Measurements from ENCODE around the gene SYNM. TPM values are rescaled to one million over a fixed set of nuclear protein-coding genes. Genes with fewer than 3 reads are reported as not detected.
A peak's percentile ranks its signal among the peaks of the same experiment; 100 is the strongest.

SYNM gene
- total and polyA plus RNA-seq, 3 experiments from 2014 or later = 0.56 to 2.4 (median 2.3) TPM

GRCh38 chr15:99126930-99127329, 22.1 kb downstream of the SYNM start:
- ChIA-PET CTCF (no interaction called here), POLR2A (no interaction called here)
- Mint-ChIP-seq H3K9me3 (no peaks in the 10 kb centered on the region), H3K4me1 (no peaks in the 10 kb centered on the region), H3K36me3 (peaks cover 0 to 31% (median 0%) of the 10 kb centered on the region in 3 donors), H3K27ac (peak overlapping the region in 1 of 8 donors; percentile 35), H3K4me3 (no peak overlapping the region), H3K27me3 (peaks cover 1 to 3% of the 10 kb centered on the region in 2 donors)
- H3K9me3 ChIP-seq (ENCODE audit: low read length) = no peaks in the 10 kb centered on the region
- no peaks in the 10 kb centered on the region for H3K36me3 ChIP-seq (ENCODE audit: insufficient read depth, low read length)
- no peak overlapping the region for H3K27ac ChIP-seq (ENCODE audit: low read depth, low read length)
- H3K27me3 ChIP-seq (ENCODE audit: insufficient read depth, low read length, poor library complexity, severe bottlenecking) = no peaks in the 10 kb centered on the region
- DNase-seq = no peak
- no peak overlapping the region for H3K4me3 ChIP-seq (ENCODE audit: low read length)
- no peaks in the 10 kb centered on the region for H3K4me1 ChIP-seq (ENCODE audit: insufficient read depth, low read length)

- Mint-ChIP-seq H3K9me3 (no peaks in the 10 kb centered on the region), H3K4me1 (no peaks in the 10 kb centered on the region), H3K4me3 (no peak overlapping the region), H3K36me3 (peaks cover 0 to 35% (median 0%) of the 10 kb centered on the region in 3 donors), H3K27ac (no peak overlapping the region), H3K27me3 (peaks cover 3 to 4% of the 10 kb centered on the region in 2 donors)
- Histone ChIP-seq H3K36me3 (ENCODE audit: insufficient read depth, low read length) (no peaks in the 10 kb centered on the region), H3K27ac (ENCODE audit: low read depth, low read length) (no peak overlapping the region), H3K4me1 (ENCODE audit: insufficient read depth, low read length) (no peaks in the 10 kb centered on the region), H3K9me3 (ENCODE audit: low read length) (no peaks in the 10 kb centered on the region), H3K4me3 (ENCODE audit: low read length) (no peak overlapping the region), H3K27me3 (ENCODE audit: insufficient read depth, low read length, poor library complexity, severe bottlenecking) (no peaks in the 10 kb centered on the region)
- CTCF ChIA-PET = no interaction called here
- no peak for DNase-seq
- POLR2A ChIA-PET = interaction anchor here (0.5 kb wide), 1 partner anchor 12 kb away, joined by 3 read pairs; no protein-coding TSS in a partner anchor
Measured at GRCh38 chr15:99127773-99128172, 22.9 kb downstream of the SYNM start.

- Mint-ChIP-seq H3K27me3 (peaks cover 3 to 4% of the 10 kb centered on the region in 2 donors), H3K4me3 (no peak overlapping the region), H3K4me1 (no peaks in the 10 kb centered on the region), H3K36me3 (peaks cover 0 to 38% (median 0%) of the 10 kb centered on the region in 3 donors), H3K27ac (no peak overlapping the region), H3K9me3 (no peaks in the 10 kb centered on the region)
- no peak overlapping the region for H3K27ac ChIP-seq (ENCODE audit: low read depth, low read length)
- CTCF ChIA-PET = no interaction called here
- no peak overlapping the region for H3K4me3 ChIP-seq (ENCODE audit: low read length)
- POLR2A ChIA-PET = no interaction called here
- no peaks in the 10 kb centered on the region for H3K9me3 ChIP-seq (ENCODE audit: low read length)
- H3K4me1 ChIP-seq (ENCODE audit: insufficient read depth, low read length) = no peaks in the 10 kb centered on the region
- no peaks in the 10 kb centered on the region for H3K27me3 ChIP-seq (ENCODE audit: insufficient read depth, low read length, poor library complexity, severe bottlenecking)
- no peak for DNase-seq
- H3K36me3 ChIP-seq (ENCODE audit: insufficient read depth, low read length) = no peaks in the 10 kb centered on the region
Measured at GRCh38 chr15:99128411-99128810, 23.5 kb downstream of the SYNM start.

- Mint-ChIP-seq H3K4me1 (no peaks in the 10 kb centered on the region), H3K9me3 (no peaks in the 10 kb centered on the region), H3K4me3 (no peak overlapping the region), H3K27ac (no peak overlapping the region), H3K36me3 (peaks cover 0 to 38% (median 0%) of the 10 kb centered on the region in 3 donors), H3K27me3 (peaks cover 0 to 3% of the 10 kb centered on the region in 2 donors)
- Histone ChIP-seq H3K27me3 (ENCODE audit: insufficient read depth, low read length, poor library complexity, severe bottlenecking) (no peaks in the 10 kb centered on the region), H3K36me3 (ENCODE audit: insufficient read depth, low read length) (no peaks in the 10 kb centered on the region), H3K9me3 (ENCODE audit: low read length) (no peaks in the 10 kb centered on the region), H3K4me1 (ENCODE audit: insufficient read depth, low read length) (no peaks in the 10 kb centered on the region), H3K4me3 (ENCODE audit: low read length) (no peak overlapping the region), H3K27ac (ENCODE audit: low read depth, low read length) (no peak overlapping the region)
- no peak for DNase-seq
- ChIA-PET POLR2A (no interaction called here), CTCF (no interaction called here)
Measured at GRCh38 chr15:99129644-99130043, 24.8 kb downstream of the SYNM start.

GRCh38 chr15:99130314-99130713, 25.4 kb downstream of the SYNM start:
- Mint-ChIP-seq H3K4me3 (no peak overlapping the region), H3K27me3 (peaks cover 0 to 3% of the 10 kb centered on the region in 2 donors), H3K9me3 (no peaks in the 10 kb centered on the region), H3K4me1 (no peaks in the 10 kb centered on the region), H3K36me3 (peaks cover 0 to 37% (median 0%) of the 10 kb centered on the region in 3 donors), H3K27ac (no peak overlapping the region)
- no peak for DNase-seq
- CTCF ChIA-PET = no interaction called here
- H3K4me3 ChIP-seq (ENCODE audit: low read length) = no peak overlapping the region
- POLR2A ChIA-PET = no interaction called here
- H3K27ac ChIP-seq (ENCODE audit: low read depth, low read length) = no peak overlapping the region
- H3K27me3 ChIP-seq (ENCODE audit: insufficient read depth, low read length, poor library complexity, severe bottlenecking) = no peaks in the 10 kb centered on the region
- no peaks in the 10 kb centered on the region for H3K36me3 ChIP-seq (ENCODE audit: insufficient read depth, low read length)
- H3K9me3 ChIP-seq (ENCODE audit: low read length) = no peaks in the 10 kb centered on the region
- no peaks in the 10 kb centered on the region for H3K4me1 ChIP-seq (ENCODE audit: insufficient read depth, low read length)

GRCh38 chr15:99130765-99131440, 26.0 kb downstream of the SYNM start:
- Histone ChIP-seq H3K27ac (ENCODE audit: low read depth, low read length) (no peak overlapping the region), H3K9me3 (ENCODE audit: low read length) (no peaks in the 10 kb centered on the region), H3K27me3 (ENCODE audit: insufficient read depth, low read length, poor library complexity, severe bottlenecking) (no peaks in the 10 kb centered on the region), H3K4me1 (ENCODE audit: insufficient read depth, low read length) (no peaks in the 10 kb centered on the region), H3K36me3 (ENCODE audit: insufficient read depth, low read length) (no peaks in the 10 kb centered on the region), H3K4me3 (ENCODE audit: low read length) (no peak overlapping the region)
- Mint-ChIP-seq H3K36me3 (peaks cover 0 to 35% (median 0%) of the 10 kb centered on the region in 3 donors), H3K27me3 (peaks cover 0 to 5% of the 10 kb centered on the region in 2 donors), H3K9me3 (no peaks in the 10 kb centered on the region), H3K4me1 (no peaks in the 10 kb centered on the region), H3K4me3 (no peak overlapping the region), H3K27ac (peak overlapping the region in 2 of 8 donors; percentile 54 to 79)
- no peak for DNase-seq
- ChIA-PET CTCF (no interaction called here), POLR2A (no interaction called here)

- H3K36me3 ChIP-seq (ENCODE audit: insufficient read depth, low read length) = no peaks in the 10 kb centered on the region
- Mint-ChIP-seq H3K27me3 (peaks cover 2 to 6% of the 10 kb centered on the region in 2 donors), H3K9me3 (no peaks in the 10 kb centered on the region), H3K4me1 (no peaks in the 10 kb centered on the region), H3K27ac (no peak overlapping the region), H3K4me3 (no peak overlapping the region), H3K36me3 (peaks cover 0 to 35% (median 0%) of the 10 kb centered on the region in 3 donors)
- no peaks in the 10 kb centered on the region for H3K27me3 ChIP-seq (ENCODE audit: insufficient read depth, low read length, poor library complexity, severe bottlenecking)
- no peak overlapping the region for H3K27ac ChIP-seq (ENCODE audit: low read depth, low read length)
- ChIA-PET POLR2A (no interaction called here), CTCF (no interaction called here)
- no peak overlapping the region for H3K4me3 ChIP-seq (ENCODE audit: low read length)
- no peaks in the 10 kb centered on the region for H3K4me1 ChIP-seq (ENCODE audit: insufficient read depth, low read length)
- H3K9me3 ChIP-seq (ENCODE audit: low read length) = no peaks in the 10 kb centered on the region
- no peak for DNase-seq
Measured at GRCh38 chr15:99131441-99132023, 26.7 kb downstream of the SYNM start.

- Mint-ChIP-seq H3K9me3 (no peaks in the 10 kb centered on the region), H3K27ac (peak overlapping the region in 1 of 8 donors; percentile 63), H3K36me3 (peaks cover 0 to 34% (median 0%) of the 10 kb centered on the region in 3 donors), H3K4me1 (no peaks in the 10 kb centered on the region), H3K27me3 (peaks cover 3 to 6% of the 10 kb centered on the region in 2 donors), H3K4me3 (no peak overlapping the region)
- POLR2A ChIA-PET = no interaction called here
- Histone ChIP-seq H3K27me3 (ENCODE audit: insufficient read depth, low read length, poor library complexity, severe bottlenecking) (no peaks in the 10 kb centered on the region), H3K27ac (ENCODE audit: low read depth, low read length) (no peak overlapping the region), H3K36me3 (ENCODE audit: insufficient read depth, low read length) (no peaks in the 10 kb centered on the region), H3K4me3 (ENCODE audit: low read length) (no peak overlapping the region), H3K4me1 (ENCODE audit: insufficient read depth, low read length) (no peaks in the 10 kb centered on the region), H3K9me3 (ENCODE audit: low read length) (no peaks in the 10 kb centered on the region)
- CTCF ChIA-PET = no interaction called here
- no peak for DNase-seq
Measured at GRCh38 chr15:99132122-99132521, 27.2 kb downstream of the SYNM start.

All from CD8-positive, alpha-beta memory T cell (primary cell).